ENCODE results near the gene UBR2.
A peak's percentile ranks its signal among the peaks of the same experiment; 100 is the strongest.

Gene UBR2

GRCh38 chr6:42711930-42712329 is 148.1 kb downstream of the UBR2 start:
- WGBS (ENCODE audit: extremely low coverage, insufficient coverage, low lambda C conversion rate), result no CpG with 5 or more reads among the region's 5 CpGs
- H3K4me1 ChIP-seq (ENCODE audit: control insufficient read depth, low read depth, low read length), result peaks cover 4% of the 10 kb centered on the region
- no peak for DNase-seq
- no peak overlapping the region for H3K18ac ChIP-seq (ENCODE audit: low read length)
- no peak overlapping the region for H2BK5ac ChIP-seq (ENCODE audit: low read length)
- H2AK5ac ChIP-seq (ENCODE audit: low read length), result no peak overlapping the region
- no peak overlapping the region for H4K5ac ChIP-seq (ENCODE audit: low read length)
- no peaks in the 10 kb centered on the region for H3K27me3 ChIP-seq (ENCODE audit: insufficient read depth, low read length, poor library complexity)
- no peak overlapping the region for H3K4me2 ChIP-seq (ENCODE audit: low read length)
- H3K79me2 ChIP-seq (ENCODE audit: control insufficient read depth, insufficient read depth, low read length), result no peaks in the 10 kb centered on the region
- H3K4me3 ChIP-seq (ENCODE audit: low read length), result no peak overlapping the region
- H3K56ac ChIP-seq (ENCODE audit: low read length), result no peak overlapping the region
- no peak overlapping the region for H3K9ac ChIP-seq (ENCODE audit: low read length)
- no peak overlapping the region for H2BK15ac ChIP-seq (replicated peaks; ENCODE audit: low read depth)
- no peak overlapping the region for H3K4ac ChIP-seq (ENCODE audit: low read depth, low read length)
- H4K8ac ChIP-seq (ENCODE audit: low read depth, low read length), result no peak overlapping the region
- H3K79me1 ChIP-seq (ENCODE audit: low read length), result no peaks in the 10 kb centered on the region
- H3K27ac ChIP-seq (ENCODE audit: low read depth, low read length), result no peak overlapping the region
- no peak overlapping the region for H3K23ac ChIP-seq (ENCODE audit: low read length)
- no peak overlapping the region for H2BK120ac ChIP-seq (ENCODE audit: low read depth, low read length)
- no peaks in the 10 kb centered on the region for H3K36me3 ChIP-seq (ENCODE audit: control insufficient read depth, insufficient read depth, low read length)

GRCh38 chr6:42714098-42714761 is 150.4 kb downstream of the UBR2 start:
- no peak overlapping the region for H4K8ac ChIP-seq (ENCODE audit: low read depth, low read length)
- H3K9ac ChIP-seq (ENCODE audit: low read length), result no peak overlapping the region
- H3K27me3 ChIP-seq (ENCODE audit: insufficient read depth, low read length, poor library complexity), result no peaks in the 10 kb centered on the region
- no peak overlapping the region for H3K27ac ChIP-seq (ENCODE audit: low read depth, low read length)
- no peak overlapping the region for H3K18ac ChIP-seq (ENCODE audit: low read length)
- DNase-seq, result no peak
- no peak overlapping the region for H3K4me2 ChIP-seq (ENCODE audit: low read length)
- H2BK120ac ChIP-seq (ENCODE audit: low read depth, low read length), result no peak overlapping the region
- no peaks in the 10 kb centered on the region for H3K79me2 ChIP-seq (ENCODE audit: control insufficient read depth, insufficient read depth, low read length)
- H4K5ac ChIP-seq (ENCODE audit: low read length), result no peak overlapping the region
- peaks cover 4% of the 10 kb centered on the region for H3K4me1 ChIP-seq (ENCODE audit: control insufficient read depth, low read depth, low read length)
- no peak overlapping the region for H2BK15ac ChIP-seq (replicated peaks; ENCODE audit: low read depth)
- no peak overlapping the region for H2BK5ac ChIP-seq (ENCODE audit: low read length)
- H2AK5ac ChIP-seq (ENCODE audit: low read length), result no peak overlapping the region
- no CpG with 5 or more reads among the region's 4 CpGs for WGBS (ENCODE audit: extremely low coverage, insufficient coverage, low lambda C conversion rate)
- H3K4ac ChIP-seq (ENCODE audit: low read depth, low read length), result no peak overlapping the region
- H3K4me3 ChIP-seq (ENCODE audit: low read length), result no peak overlapping the region
- H3K56ac ChIP-seq (ENCODE audit: low read length), result no peak overlapping the region
- no peaks in the 10 kb centered on the region for H3K36me3 ChIP-seq (ENCODE audit: control insufficient read depth, insufficient read depth, low read length)
- no peaks in the 10 kb centered on the region for H3K79me1 ChIP-seq (ENCODE audit: low read length)
- H3K23ac ChIP-seq (ENCODE audit: low read length), result no peak overlapping the region

- H4K8ac ChIP-seq (ENCODE audit: low read depth, low read length), result no peak overlapping the region
- no peaks in the 10 kb centered on the region for H3K79me1 ChIP-seq (ENCODE audit: low read length)
- no peak overlapping the region for H3K23ac ChIP-seq (ENCODE audit: low read length)
- no peaks in the 10 kb centered on the region for H3K79me2 ChIP-seq (ENCODE audit: control insufficient read depth, insufficient read depth, low read length)
- no peak overlapping the region for H3K4ac ChIP-seq (ENCODE audit: low read depth, low read length)
- no CpG with 5 or more reads among the region's 4 CpGs for WGBS (ENCODE audit: extremely low coverage, insufficient coverage, low lambda C conversion rate)
- no peak overlapping the region for H2BK15ac ChIP-seq (replicated peaks; ENCODE audit: low read depth)
- H3K27ac ChIP-seq (ENCODE audit: low read depth, low read length), result no peak overlapping the region
- no peak overlapping the region for H3K18ac ChIP-seq (ENCODE audit: low read length)
- no peak overlapping the region for H3K56ac ChIP-seq (ENCODE audit: low read length)
- no peak overlapping the region for H3K4me2 ChIP-seq (ENCODE audit: low read length)
- H2BK120ac ChIP-seq (ENCODE audit: low read depth, low read length), result no peak overlapping the region
- H3K4me1 ChIP-seq (ENCODE audit: control insufficient read depth, low read depth, low read length), result no peaks in the 10 kb centered on the region
- H3K36me3 ChIP-seq (ENCODE audit: control insufficient read depth, insufficient read depth, low read length), result no peaks in the 10 kb centered on the region
- H2AK5ac ChIP-seq (ENCODE audit: low read length), result no peak overlapping the region
- no peak overlapping the region for H4K5ac ChIP-seq (ENCODE audit: low read length)
- H3K4me3 ChIP-seq (ENCODE audit: low read length), result no peak overlapping the region
- no peak for DNase-seq
- H3K27me3 ChIP-seq (ENCODE audit: insufficient read depth, low read length, poor library complexity), result no peaks in the 10 kb centered on the region
- H2BK5ac ChIP-seq (ENCODE audit: low read length), result no peak overlapping the region
- no peak overlapping the region for H3K9ac ChIP-seq (ENCODE audit: low read length)
These were observed 152.0 kb downstream of the UBR2 start for GRCh38 chr6:42715871-42716270.

- Histone ChIP-seq H3K79me2 (ENCODE audit: control insufficient read depth, insufficient read depth, low read length) (no peaks in the 10 kb centered on the region), H3K27ac (ENCODE audit: low read depth, low read length) (no peak overlapping the region), H3K23ac (ENCODE audit: low read length) (no peak overlapping the region), H3K4ac (ENCODE audit: low read depth, low read length) (no peak overlapping the region), H2BK120ac (ENCODE audit: low read depth, low read length) (no peak overlapping the region), H2AK5ac (ENCODE audit: low read length) (no peak overlapping the region), H3K4me1 (ENCODE audit: control insufficient read depth, low read depth, low read length) (no peaks in the 10 kb centered on the region), H3K4me3 (ENCODE audit: low read length) (no peak overlapping the region), H3K18ac (ENCODE audit: low read length) (no peak overlapping the region), H4K8ac (ENCODE audit: low read depth, low read length) (no peak overlapping the region), H3K56ac (ENCODE audit: low read length) (no peak overlapping the region), H3K4me2 (ENCODE audit: low read length) (no peak overlapping the region), H4K5ac (ENCODE audit: low read length) (no peak overlapping the region), H3K36me3 (ENCODE audit: control insufficient read depth, insufficient read depth, low read length) (no peaks in the 10 kb centered on the region), H2BK5ac (ENCODE audit: low read length) (no peak overlapping the region), H3K27me3 (ENCODE audit: insufficient read depth, low read length, poor library complexity) (no peaks in the 10 kb centered on the region), H3K79me1 (ENCODE audit: low read length) (no peaks in the 10 kb centered on the region), H3K9ac (ENCODE audit: low read length) (no peak overlapping the region), H2BK15ac (replicated peaks; ENCODE audit: low read depth) (no peak overlapping the region)
- peak; percentile 39 for DNase-seq
- no CpG with 5 or more reads among the region's 8 CpGs for WGBS (ENCODE audit: extremely low coverage, insufficient coverage, low lambda C conversion rate)
These were observed 156.9 kb downstream of the UBR2 start for GRCh38 chr6:42720739-42721138.

- no peak within 1 kb of the TSS for H2BK15ac ChIP-seq (replicated peaks; ENCODE audit: low read depth)
- H4K8ac ChIP-seq (ENCODE audit: low read depth, low read length), result no peak within 1 kb of the TSS
- no peaks in the 10 kb centered on the region for H3K4me1 ChIP-seq (ENCODE audit: control insufficient read depth, low read depth, low read length)
- H3K27me3 ChIP-seq (ENCODE audit: insufficient read depth, low read length, poor library complexity), result no peaks in the 10 kb centered on the region
- WGBS (ENCODE audit: extremely low coverage, insufficient coverage, low lambda C conversion rate), result no CpG with 5 or more reads among the region's 6 CpGs
- H2AK5ac ChIP-seq (ENCODE audit: low read length), result no peak within 1 kb of the TSS
- no peaks in the 10 kb centered on the region for H3K79me2 ChIP-seq (ENCODE audit: control insufficient read depth, insufficient read depth, low read length)
- H3K27ac ChIP-seq (ENCODE audit: low read depth, low read length), result no peak within 1 kb of the TSS
- DNase-seq, result no peak
- H3K18ac ChIP-seq (ENCODE audit: low read length), result no peak within 1 kb of the TSS
- no peaks in the 10 kb centered on the region for H3K36me3 ChIP-seq (ENCODE audit: control insufficient read depth, insufficient read depth, low read length)
- H2BK120ac ChIP-seq (ENCODE audit: low read depth, low read length), result no peak within 1 kb of the TSS
- H3K9ac ChIP-seq (ENCODE audit: low read length), result no peak within 1 kb of the TSS
- no peak within 1 kb of the TSS for H3K23ac ChIP-seq (ENCODE audit: low read length)
- H2BK5ac ChIP-seq (ENCODE audit: low read length), result no peak within 1 kb of the TSS
- no peak within 1 kb of the TSS for H4K5ac ChIP-seq (ENCODE audit: low read length)
- no peak within 1 kb of the TSS for H3K4ac ChIP-seq (ENCODE audit: low read depth, low read length)
- H3K4me2 ChIP-seq (ENCODE audit: low read length), result no peak within 1 kb of the TSS
- no peak within 1 kb of the TSS for H3K4me3 ChIP-seq (ENCODE audit: low read length)
- H3K79me1 ChIP-seq (ENCODE audit: low read length), result no peaks in the 10 kb centered on the region
- no peak within 1 kb of the TSS for H3K56ac ChIP-seq (ENCODE audit: low read length)
These were observed 158.7 kb downstream of the UBR2 start, which contains the start of gene PRPH2 for GRCh38 chr6:42722497-42722896. TSS of gene PRPH2 (minus strand) at chr6:42722597. CDS start at chr6:42722334, 263 bp downstream.

- Histone ChIP-seq H3K23ac (ENCODE audit: low read length) (no peak overlapping the region), H3K79me1 (ENCODE audit: low read length) (no peaks in the 10 kb centered on the region), H3K18ac (ENCODE audit: low read length) (no peak overlapping the region), H3K4me2 (ENCODE audit: low read length) (no peak overlapping the region), H3K27ac (ENCODE audit: low read depth, low read length) (no peak overlapping the region), H3K4me3 (ENCODE audit: low read length) (no peak overlapping the region), H3K4me1 (ENCODE audit: control insufficient read depth, low read depth, low read length) (no peaks in the 10 kb centered on the region), H3K56ac (ENCODE audit: low read length) (no peak overlapping the region), H3K79me2 (ENCODE audit: control insufficient read depth, insufficient read depth, low read length) (no peaks in the 10 kb centered on the region), H2BK15ac (replicated peaks; ENCODE audit: low read depth) (no peak overlapping the region), H3K36me3 (ENCODE audit: control insufficient read depth, insufficient read depth, low read length) (no peaks in the 10 kb centered on the region), H2BK5ac (ENCODE audit: low read length) (no peak overlapping the region), H2BK120ac (ENCODE audit: low read depth, low read length) (no peak overlapping the region), H3K4ac (ENCODE audit: low read depth, low read length) (no peak overlapping the region), H3K9ac (ENCODE audit: low read length) (no peak overlapping the region), H2AK5ac (ENCODE audit: low read length) (no peak overlapping the region), H4K8ac (ENCODE audit: low read depth, low read length) (no peak overlapping the region), H4K5ac (ENCODE audit: low read length) (no peak overlapping the region), H3K27me3 (ENCODE audit: insufficient read depth, low read length, poor library complexity) (no peaks in the 10 kb centered on the region)
- no peak for DNase-seq
These were observed 161.0 kb downstream of the UBR2 start for GRCh38 chr6:42724825-42725224.
